Peyer's patch (tissue), 4 donors: ENCODE data around the gene SH3TC1. TPM values are rescaled to one million over a fixed set of nuclear protein-coding genes. Genes with fewer than 3 reads are reported as not detected.

Experiments
- DNase-seq, 3 donors: peaks; one replicate each; pipeline ENCODE4 v3.0.0-alpha.2; 2017 to 2019
- H3K27ac ChIP-seq, 4 donors: fragments of 200-600 bp; sonication (generic); one replicate each; pipeline ENCODE4 v1.5.1; 2016 to 2019
- H3K27me3 ChIP-seq, 2 donors: fragments of 200-600 bp; sonication (generic); one replicate each; pipeline ENCODE4 v1.5.1; 2019
- H3K36me3 ChIP-seq, 3 donors: fragments of 200-600 bp; sonication (generic); one replicate each; pipeline ENCODE4 v1.5.1; 2016 to 2019
- H3K4me1 ChIP-seq, 4 donors: fragments of 200-600 bp; sonication (generic); one replicate each; pipeline ENCODE4 v1.5.1; 2016 to 2019
- H3K4me3 ChIP-seq, 4 donors: fragments of 200-600 bp; sonication (generic); 1 replicate in 3 of 4; 2 replicates in 1 of 4; pipeline ENCODE4 v1.5.1; 2016 to 2019; ENCODE audit warnings: mild to moderate bottlenecking in 1 of 4
- H3K9me3 ChIP-seq, 4 donors: fragments of 200-600 bp; sonication (generic); one replicate each; pipeline ENCODE4 v1.5.1; 2016 to 2019; ENCODE audit warnings: mild to moderate bottlenecking in 1 of 4
- POLR2A ChIP-seq, 2 donors: fragments of 450-650 bp; IDR thresholded peaks; one replicate each; pipeline ENCODE4 v1.5.1; 2017; ENCODE audit warnings: antibody characterized with exemption in 2 of 2, mild to moderate bottlenecking in 2 of 2, moderate library complexity in 2 of 2
- total RNA-seq, 4 donors: library from RNA; depleted of rRNA; stranded (reverse); fragments of >200 nt; gene quantifications; one replicate each; pipeline ENCODE4 v1.1.0, GENCODE V29; 2016
- TF ChIP-seq, protein P1 (sequence below), 6 experiments: fragments of 450-650 bp in 4 of 6; fragments of 200-600 bp in 2 of 6; sonication (generic) in 1 of 6; IDR thresholded peaks; one replicate each; pipeline ENCODE4 v1.5.1; 2017 to 2019; ENCODE audit warnings: antibody characterized with exemption in 6 of 6, mild to moderate bottlenecking in 3 of 6, moderate library complexity in 1 of 6

The SH3TC1 gene
- total RNA-seq, 4 donors from 2014 or later: 4.2 to 88.3 (median 11.8) TPM

DNA sequence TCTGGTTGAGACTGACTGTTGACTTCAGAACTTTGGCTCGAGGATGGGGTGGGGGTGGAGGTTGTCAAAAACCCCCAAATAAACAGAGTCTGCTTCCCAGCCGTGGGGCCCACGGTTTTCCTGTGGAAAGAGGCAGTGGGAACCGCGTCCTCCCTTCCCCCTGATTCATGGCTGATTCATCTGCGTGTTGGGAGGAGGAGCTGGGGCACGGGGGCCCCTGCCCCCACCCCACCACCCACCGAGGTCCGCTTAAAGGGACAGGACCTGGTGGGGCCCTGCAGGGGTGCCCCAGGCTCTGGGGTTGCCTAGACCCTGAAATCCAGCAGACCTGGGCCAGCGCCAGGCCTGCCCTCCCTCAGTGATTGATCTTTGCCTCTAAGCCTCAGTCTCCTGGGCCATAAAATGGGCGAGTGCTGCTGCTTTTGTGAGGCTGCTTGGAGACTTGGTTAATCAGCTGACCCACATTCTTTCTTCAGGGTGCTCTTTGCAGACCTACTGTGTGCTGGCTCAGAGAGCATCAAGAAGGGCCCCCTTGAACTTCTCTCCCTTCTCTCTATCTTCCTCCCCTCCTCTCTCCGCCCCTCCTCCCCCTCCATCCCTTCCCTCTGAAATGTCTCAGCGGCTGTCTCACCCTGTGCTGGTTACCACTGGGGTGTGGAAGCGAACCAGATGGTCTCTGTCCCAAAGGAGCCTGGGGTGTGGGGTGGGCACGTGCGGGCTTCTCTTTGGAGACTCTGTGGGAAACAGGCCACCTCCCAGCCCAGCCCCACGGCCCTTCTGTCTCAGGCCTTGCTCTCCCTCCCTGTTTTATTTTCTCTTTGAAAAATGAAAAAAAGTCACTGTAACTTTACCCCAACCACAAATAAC is 79.6 kb downstream of the SH3TC1 start:
- no peak for DNase-seq
- TF ChIP-seq POLR2A (IDR thresholded peaks at IDR 0.05): no peak
- TF ChIP-seq, protein P1, sequence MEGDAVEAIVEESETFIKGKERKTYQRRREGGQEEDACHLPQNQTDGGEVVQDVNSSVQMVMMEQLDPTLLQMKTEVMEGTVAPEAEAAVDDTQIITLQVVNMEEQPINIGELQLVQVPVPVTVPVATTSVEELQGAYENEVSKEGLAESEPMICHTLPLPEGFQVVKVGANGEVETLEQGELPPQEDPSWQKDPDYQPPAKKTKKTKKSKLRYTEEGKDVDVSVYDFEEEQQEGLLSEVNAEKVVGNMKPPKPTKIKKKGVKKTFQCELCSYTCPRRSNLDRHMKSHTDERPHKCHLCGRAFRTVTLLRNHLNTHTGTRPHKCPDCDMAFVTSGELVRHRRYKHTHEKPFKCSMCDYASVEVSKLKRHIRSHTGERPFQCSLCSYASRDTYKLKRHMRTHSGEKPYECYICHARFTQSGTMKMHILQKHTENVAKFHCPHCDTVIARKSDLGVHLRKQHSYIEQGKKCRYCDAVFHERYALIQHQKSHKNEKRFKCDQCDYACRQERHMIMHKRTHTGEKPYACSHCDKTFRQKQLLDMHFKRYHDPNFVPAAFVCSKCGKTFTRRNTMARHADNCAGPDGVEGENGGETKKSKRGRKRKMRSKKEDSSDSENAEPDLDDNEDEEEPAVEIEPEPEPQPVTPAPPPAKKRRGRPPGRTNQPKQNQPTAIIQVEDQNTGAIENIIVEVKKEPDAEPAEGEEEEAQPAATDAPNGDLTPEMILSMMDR (IDR thresholded peaks at IDR 0.05): no peak
- Histone ChIP-seq H3K36me3 (no peaks in the 10 kb centered on the region), H3K27me3 (no peaks in the 10 kb centered on the region), H3K27ac (peak overlapping the region in 2 of 4 donors; percentile 38 to 48), H3K9me3 (no peaks in the 10 kb centered on the region), H3K4me3 (no peak overlapping the region), H3K4me1 (peaks cover 0 to 27% (median 0%) of the 10 kb centered on the region in 4 donors)

- no peak for TF ChIP-seq POLR2A (IDR thresholded peaks at IDR 0.05)
- TF ChIP-seq, protein P1 (IDR thresholded peaks at IDR 0.05): no peak
- no peaks in the 10 kb centered on the region for H3K27me3 ChIP-seq
- H3K36me3 ChIP-seq: no peaks in the 10 kb centered on the region
- DNase-seq: no peak
- H3K9me3 ChIP-seq: no peaks in the 10 kb centered on the region
- peaks cover 0 to 27% (median 0%) of the 10 kb centered on the region in 4 donors for H3K4me1 ChIP-seq
- no peak overlapping the region for H3K27ac ChIP-seq
- H3K4me3 ChIP-seq: no peak overlapping the region
Observed at GRCh38 chr4:8279321-8280157, 80.4 kb downstream of the SH3TC1 start.

DNA sequence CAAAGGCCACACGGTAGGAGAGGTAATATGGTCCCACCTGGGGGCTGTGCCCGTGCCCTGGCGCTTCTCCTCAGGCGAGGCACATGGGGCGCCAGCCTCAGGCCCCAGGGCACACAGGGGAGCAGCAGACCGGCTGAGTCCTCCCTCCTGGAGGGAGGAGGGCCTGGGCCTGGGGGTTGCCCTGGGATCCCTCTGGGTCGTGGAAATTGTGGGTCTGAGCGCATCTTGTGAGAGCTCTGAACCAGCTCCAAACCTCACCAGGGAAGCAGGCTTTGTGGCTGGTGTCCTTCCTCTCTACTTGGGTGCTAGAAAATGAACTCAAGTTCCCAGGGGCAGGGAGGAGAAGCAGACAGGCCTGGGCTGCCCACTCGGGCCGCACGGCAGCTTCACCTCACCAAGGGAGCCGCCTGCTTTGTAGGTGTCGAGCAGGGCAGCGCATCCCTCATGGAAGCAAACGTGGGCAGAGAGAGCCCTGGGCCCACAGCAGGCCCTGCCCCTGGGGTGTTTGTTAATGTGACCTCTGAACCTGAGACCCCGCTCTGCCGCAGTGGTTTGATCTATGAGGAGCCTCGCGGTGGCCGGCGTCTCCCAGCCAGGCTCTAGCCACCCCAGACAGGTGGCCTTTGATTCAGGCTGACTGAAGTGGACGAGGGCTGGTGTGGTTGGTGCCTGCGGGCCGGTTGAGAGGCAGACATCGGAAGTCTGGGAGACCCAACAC is 81.2 kb downstream of the SH3TC1 start:
- no peaks in the 10 kb centered on the region for H3K36me3 ChIP-seq
- H3K27me3 ChIP-seq: no peaks in the 10 kb centered on the region
- H3K27ac ChIP-seq: no peak overlapping the region
- TF ChIP-seq, protein P1 (IDR thresholded peaks at IDR 0.05): no peak
- TF ChIP-seq POLR2A (IDR thresholded peaks at IDR 0.05): no peak
- H3K4me3 ChIP-seq: no peak overlapping the region
- peaks cover 0 to 24% (median 0%) of the 10 kb centered on the region in 4 donors for H3K4me1 ChIP-seq
- DNase-seq: no peak
- H3K9me3 ChIP-seq: no peaks in the 10 kb centered on the region

DNA sequence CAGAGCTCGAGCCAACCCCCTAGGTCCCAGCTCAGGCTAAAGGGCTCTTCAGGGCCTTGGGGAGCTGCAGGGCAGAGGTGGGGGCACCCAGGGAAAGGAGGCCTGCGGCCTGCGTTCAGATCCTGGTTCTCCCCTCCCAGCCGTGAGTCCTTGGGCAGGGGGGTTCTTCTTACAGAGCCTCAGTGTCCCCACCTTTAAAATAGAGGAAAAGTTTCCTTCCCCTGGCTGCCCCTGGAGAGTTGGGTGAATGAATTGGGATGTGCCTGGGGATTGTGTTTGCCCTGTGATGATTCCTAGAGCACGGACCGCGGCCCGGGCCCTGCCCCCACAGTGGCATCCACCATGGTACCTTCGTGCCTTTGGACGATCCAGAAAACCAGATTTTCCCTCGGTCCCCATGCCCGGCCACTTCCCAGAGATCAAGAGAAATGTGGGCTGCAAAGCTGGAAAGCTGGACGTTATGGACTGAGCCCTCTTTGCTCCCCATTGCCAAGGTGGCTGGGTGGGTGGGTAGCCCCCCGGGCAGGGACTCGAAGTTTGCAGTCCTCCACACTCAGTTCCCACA is 81.9 kb downstream of the SH3TC1 start:
- DNase-seq: no peak
- Histone ChIP-seq H3K27ac (no peak overlapping the region), H3K36me3 (no peaks in the 10 kb centered on the region), H3K27me3 (no peaks in the 10 kb centered on the region), H3K4me1 (peaks cover 0 to 19% (median 0%) of the 10 kb centered on the region in 4 donors), H3K4me3 (no peak overlapping the region), H3K9me3 (no peaks in the 10 kb centered on the region)
- TF ChIP-seq, protein P1 (IDR thresholded peaks at IDR 0.05): no peak
- no peak for TF ChIP-seq POLR2A (IDR thresholded peaks at IDR 0.05)
